ENCODE data around the gene CTSC.
A peak's percentile ranks its signal among the peaks of the same experiment; 100 is the strongest.

- TF ChIP-seq POLR2A (IDR thresholded peaks at IDR 0.05) (peak in 1 of 2 donors; percentile 45), CTCF (IDR thresholded peaks at IDR 0.05) (no peak), EP300 (IDR thresholded peaks at IDR 0.05) (no peak), POLR2AphosphoS5 (IDR thresholded peaks at IDR 0.05) (peak in 2 of 3 donors; percentile 25 to 64)
Measured at GRCh38 chr11:88337181-88337986, at the start of gene CTSC.
